Mesodermal cell (in vitro differentiated cells): ENCODE data around the gene PLPP3.

Source experiments
- H3K27ac ChIP-seq: 2 replicates; pipeline ENCODE4 v1.7.0; 2013; ENCODE audit warnings: mild to moderate bottlenecking, low read depth, low read length, moderate library complexity; ENCODE audit not compliant: severe bottlenecking
- H3K36me3 ChIP-seq: 2 replicates; pipeline ENCODE4 v1.7.1; 2013; ENCODE audit warnings: mild to moderate bottlenecking, low read length, moderate library complexity; ENCODE audit not compliant: control insufficient read depth, insufficient read depth
- H3K4me1 ChIP-seq: one replicate; pipeline ENCODE4 v1.7.1; 2013; ENCODE audit warnings: mild to moderate bottlenecking, low read length; ENCODE audit not compliant: insufficient read depth, control insufficient read depth, poor library complexity, severe bottlenecking
- H3K4me3 ChIP-seq: 2 replicates; pipeline ENCODE4 v1.7.0; 2013; ENCODE audit warnings: low read length, control low read depth, mild to moderate bottlenecking; ENCODE audit not compliant: insufficient read depth, poor library complexity, severe bottlenecking; ENCODE audit errors: extremely low read depth
- H3K9me3 ChIP-seq: 2 replicates; pipeline ENCODE4 v1.7.1; 2013; ENCODE audit warnings: mild to moderate bottlenecking, low read length, moderate library complexity; ENCODE audit not compliant: control insufficient read depth
- WGBS, 2 experiments: methylation state at CpG; one replicate each; pipeline ENCODE4 v1.1.5; 2013; ENCODE audit warnings: missing lambda C conversion rate in 2 of 2; ENCODE audit not compliant: insufficient coverage in 2 of 2; 5-methylcytosine and 5-hydroxymethylcytosine counted together

The PLPP3 gene

GRCh38 chr1:56509713-56510641, 69.4 kb downstream of the PLPP3 start:
- Histone ChIP-seq H3K4me1 (peaks cover 28% of the 10 kb centered on the region), H3K36me3 (peaks cover 57% of the 10 kb centered on the region), H3K27ac (peak overlapping the region; percentile 8), H3K9me3 (no peaks in the 10 kb centered on the region), H3K4me3 (no peak overlapping the region)
- WGBS, 2 experiments = 39 to 43% methylated on average over 8 to 10 of the region's 13 CpGs

- H3K4me1 ChIP-seq = peaks cover 28% of the 10 kb centered on the region
- H3K36me3 ChIP-seq = peaks cover 62% of the 10 kb centered on the region
- 96% methylated on average over 4 of the region's 4 CpGs for WGBS, 2 experiments
- no peaks in the 10 kb centered on the region for H3K9me3 ChIP-seq
- no peak overlapping the region for H3K4me3 ChIP-seq
- H3K27ac ChIP-seq = no peak overlapping the region
These were observed 70.8 kb downstream of the PLPP3 start for GRCh38 chr1:56508523-56508983.

- H3K36me3 ChIP-seq = peaks cover 63% of the 10 kb centered on the region
- no peaks in the 10 kb centered on the region for H3K9me3 ChIP-seq
- WGBS, 2 experiments = 79 to 88% methylated on average over 2 to 3 of the region's 3 CpGs
- H3K4me3 ChIP-seq = no peak overlapping the region
- no peak overlapping the region for H3K27ac ChIP-seq
- H3K4me1 ChIP-seq = peaks cover 28% of the 10 kb centered on the region
These were observed 71.3 kb downstream of the PLPP3 start for GRCh38 chr1:56507925-56508522.

GRCh38 chr1:56506951-56507491, 72.3 kb downstream of the PLPP3 start:
- WGBS, 2 experiments = 100% methylated on average over 1 of the region's 3 CpGs
- H3K4me3 ChIP-seq = no peak overlapping the region
- H3K9me3 ChIP-seq = no peaks in the 10 kb centered on the region
- H3K36me3 ChIP-seq = peaks cover 67% of the 10 kb centered on the region
- H3K27ac ChIP-seq = peak overlapping the region; percentile 41
- H3K4me1 ChIP-seq = peaks cover 28% of the 10 kb centered on the region

- peaks cover 63% of the 10 kb centered on the region for H3K36me3 ChIP-seq
- H3K4me1 ChIP-seq = peaks cover 26% of the 10 kb centered on the region
- peak overlapping the region; percentile 58 for H3K27ac ChIP-seq
- no peaks in the 10 kb centered on the region for H3K9me3 ChIP-seq
- 80 to 81% methylated on average over 12 to 14 of the region's 14 CpGs for WGBS, 2 experiments
- H3K4me3 ChIP-seq = no peak overlapping the region
These were observed 73.3 kb downstream of the PLPP3 start for GRCh38 chr1:56505792-56506743.

GRCh38 chr1:56502700-56503245, 76.6 kb downstream of the PLPP3 start:
- H3K4me1 ChIP-seq = peaks cover 14% of the 10 kb centered on the region
- WGBS, 2 experiments = 88 to 89% methylated on average over 4 to 6 of the region's 7 CpGs
- H3K4me3 ChIP-seq = no peak overlapping the region
- peaks cover 42% of the 10 kb centered on the region for H3K36me3 ChIP-seq
- no peaks in the 10 kb centered on the region for H3K9me3 ChIP-seq
- no peak overlapping the region for H3K27ac ChIP-seq

- H3K36me3 ChIP-seq = peaks cover 35% of the 10 kb centered on the region
- WGBS, 2 experiments = 93 to 100% methylated on average over 2 of the region's 3 CpGs
- H3K27ac ChIP-seq = no peak overlapping the region
- H3K4me3 ChIP-seq = no peak overlapping the region
- no peaks in the 10 kb centered on the region for H3K9me3 ChIP-seq
- H3K4me1 ChIP-seq = peaks cover 11% of the 10 kb centered on the region
These were observed 77.5 kb downstream of the PLPP3 start for GRCh38 chr1:56501888-56502287.

GRCh38 chr1:56501426-56501825, 77.9 kb downstream of the PLPP3 start:
- no peak overlapping the region for H3K27ac ChIP-seq
- H3K36me3 ChIP-seq = peaks cover 35% of the 10 kb centered on the region
- no CpG with 5 or more reads among the region's 1 CpG for WGBS, 2 experiments
- H3K4me3 ChIP-seq = no peak overlapping the region
- H3K4me1 ChIP-seq = peaks cover 7% of the 10 kb centered on the region
- no peaks in the 10 kb centered on the region for H3K9me3 ChIP-seq

- H3K27ac ChIP-seq = no peak overlapping the region
- H3K9me3 ChIP-seq = no peaks in the 10 kb centered on the region
- 83 to 93% methylated on average over 7 to 9 of the region's 12 CpGs for WGBS, 2 experiments
These were observed 82.3 kb downstream of the PLPP3 start for GRCh38 chr1:56496821-56497772.

More at GRCh38 chr1:56496821-56497772, 82.3 kb downstream of the PLPP3 start:
- Histone ChIP-seq H3K4me1 (peaks cover 4% of the 10 kb centered on the region), H3K36me3 (peaks cover 21% of the 10 kb centered on the region), H3K4me3 (no peak overlapping the region)
